ENCODE measurements around the gene TMEM114.

Gene TMEM114

DNA sequence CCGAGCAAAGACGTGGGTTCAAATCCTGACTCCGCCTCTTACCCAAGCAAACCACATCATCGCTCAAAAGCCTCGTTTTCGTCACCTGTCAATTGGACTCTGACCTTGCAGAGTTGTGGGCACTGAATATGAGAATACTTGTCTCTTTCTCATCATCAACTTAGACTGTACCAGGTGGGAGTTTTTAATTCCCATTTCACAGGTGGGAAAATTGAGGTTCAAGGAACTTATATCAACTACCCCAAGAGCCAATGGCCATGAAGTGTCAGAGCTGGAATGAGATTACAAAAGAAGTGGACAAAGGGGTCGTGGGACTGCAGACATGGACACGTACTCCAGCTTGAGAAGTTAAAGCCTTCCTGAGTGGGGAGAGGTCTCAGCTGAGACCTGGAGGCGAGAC is 10.8 kb downstream of the TMEM114 start:
- ChIA-PET POLR2A (no interaction called here), CTCF (interaction anchor here (1.0 to 1.5 kb wide), 3 partner anchors 11 to 301 kb away, joined by 3 to 5 read pairs (median 3); no protein-coding TSS in a partner anchor)
- no peak for DNase-seq (ENCODE audit: extremely low spot score)
- TF ChIP-seq, protein P1, sequence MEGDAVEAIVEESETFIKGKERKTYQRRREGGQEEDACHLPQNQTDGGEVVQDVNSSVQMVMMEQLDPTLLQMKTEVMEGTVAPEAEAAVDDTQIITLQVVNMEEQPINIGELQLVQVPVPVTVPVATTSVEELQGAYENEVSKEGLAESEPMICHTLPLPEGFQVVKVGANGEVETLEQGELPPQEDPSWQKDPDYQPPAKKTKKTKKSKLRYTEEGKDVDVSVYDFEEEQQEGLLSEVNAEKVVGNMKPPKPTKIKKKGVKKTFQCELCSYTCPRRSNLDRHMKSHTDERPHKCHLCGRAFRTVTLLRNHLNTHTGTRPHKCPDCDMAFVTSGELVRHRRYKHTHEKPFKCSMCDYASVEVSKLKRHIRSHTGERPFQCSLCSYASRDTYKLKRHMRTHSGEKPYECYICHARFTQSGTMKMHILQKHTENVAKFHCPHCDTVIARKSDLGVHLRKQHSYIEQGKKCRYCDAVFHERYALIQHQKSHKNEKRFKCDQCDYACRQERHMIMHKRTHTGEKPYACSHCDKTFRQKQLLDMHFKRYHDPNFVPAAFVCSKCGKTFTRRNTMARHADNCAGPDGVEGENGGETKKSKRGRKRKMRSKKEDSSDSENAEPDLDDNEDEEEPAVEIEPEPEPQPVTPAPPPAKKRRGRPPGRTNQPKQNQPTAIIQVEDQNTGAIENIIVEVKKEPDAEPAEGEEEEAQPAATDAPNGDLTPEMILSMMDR (IDR thresholded peaks at IDR 0.05; ENCODE audit: control extremely low read depth, extremely low read depth, low read depth, missing control alignments) = no peak

DNA sequence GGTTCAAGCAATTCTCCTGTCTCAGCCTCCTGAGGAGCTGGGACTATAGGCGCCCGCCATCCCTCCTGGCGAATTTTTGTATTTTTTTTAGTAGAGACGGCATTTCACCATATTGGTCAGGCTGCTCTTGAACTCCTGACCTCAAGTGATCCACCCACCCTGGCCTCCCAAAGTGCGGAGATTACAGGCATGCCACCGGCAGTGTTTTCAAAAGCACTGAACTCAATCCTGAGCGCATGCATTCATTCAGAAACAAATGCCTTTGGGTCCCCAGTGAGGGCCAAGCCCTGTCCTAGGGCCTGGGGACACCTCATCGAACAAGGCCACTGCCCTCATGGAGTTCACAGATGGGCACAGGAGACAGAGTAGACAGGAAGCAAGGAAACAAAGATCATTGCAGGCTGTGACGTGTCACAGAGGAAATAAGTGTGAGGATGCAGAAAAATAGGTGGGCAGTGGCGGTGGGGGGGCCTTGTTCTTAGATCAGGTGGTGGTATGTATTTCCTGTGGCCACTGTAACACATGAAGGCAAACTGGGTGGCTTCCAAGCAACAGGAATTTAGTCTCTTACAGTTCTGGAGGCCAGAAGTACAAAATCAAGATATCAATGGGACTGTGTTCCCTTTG is 12.5 kb downstream of the TMEM114 start:
- TF ChIP-seq, protein P1 (IDR thresholded peaks at IDR 0.05; ENCODE audit: control extremely low read depth, extremely low read depth, low read depth, missing control alignments) = no peak
- POLR2A ChIA-PET = no interaction called here
- no peak for DNase-seq (ENCODE audit: extremely low spot score)
- CTCF ChIA-PET = interaction anchor here (1.2 kb wide), 1 partner anchor 67 kb away, joined by 3 read pairs; no protein-coding TSS in a partner anchor

DNA sequence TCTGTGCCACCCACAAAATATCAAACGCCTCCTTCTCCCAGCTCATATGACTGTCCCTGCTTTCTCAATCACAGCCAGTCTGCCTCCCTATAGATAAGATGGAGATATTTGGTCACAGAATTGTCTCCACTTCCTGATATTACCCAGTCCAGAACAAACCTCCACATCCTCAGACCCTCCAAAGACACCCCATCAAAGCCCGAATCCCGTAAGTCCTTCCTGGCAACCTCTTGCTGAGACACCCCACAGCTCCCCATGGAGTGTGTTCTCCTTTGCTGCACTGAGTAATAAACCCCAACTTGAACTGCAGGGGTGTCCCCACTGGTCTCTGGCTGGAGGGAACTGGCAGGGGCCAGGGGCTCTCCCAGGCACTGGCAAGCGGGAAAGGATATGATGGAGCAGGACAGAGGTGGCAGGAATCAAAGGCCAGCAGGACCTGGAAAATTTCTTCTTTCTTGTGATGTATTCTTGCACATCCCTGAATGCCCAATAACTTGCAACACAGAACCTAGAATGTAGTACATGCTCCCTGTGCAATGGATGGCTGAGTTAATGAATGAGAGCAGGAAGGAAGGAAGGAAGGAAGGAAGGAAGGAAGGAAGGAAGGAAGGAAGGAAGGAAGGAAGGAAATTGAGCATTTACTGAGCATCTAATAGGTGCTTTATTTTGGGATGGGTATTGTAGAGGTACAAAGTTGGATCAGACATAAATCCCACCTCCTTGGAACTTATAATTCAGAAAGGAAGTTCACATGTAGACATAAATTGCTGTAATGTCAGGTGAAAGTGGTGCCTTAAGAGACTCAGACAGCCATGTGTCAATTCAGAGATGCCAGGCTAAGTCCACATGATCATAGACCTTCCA is 13.9 kb downstream of the TMEM114 start:
- CTCF ChIA-PET = interaction anchor here (1.0 to 1.9 kb wide), 4 partner anchors 9 to 558 kb away, joined by 3 to 6 read pairs (median 4); no protein-coding TSS in a partner anchor
- no peak for DNase-seq (ENCODE audit: extremely low spot score)
- TF ChIP-seq, protein P1 (IDR thresholded peaks at IDR 0.05; ENCODE audit: control extremely low read depth, extremely low read depth, low read depth, missing control alignments) = no peak
- POLR2A ChIA-PET = no interaction called here

DNA sequence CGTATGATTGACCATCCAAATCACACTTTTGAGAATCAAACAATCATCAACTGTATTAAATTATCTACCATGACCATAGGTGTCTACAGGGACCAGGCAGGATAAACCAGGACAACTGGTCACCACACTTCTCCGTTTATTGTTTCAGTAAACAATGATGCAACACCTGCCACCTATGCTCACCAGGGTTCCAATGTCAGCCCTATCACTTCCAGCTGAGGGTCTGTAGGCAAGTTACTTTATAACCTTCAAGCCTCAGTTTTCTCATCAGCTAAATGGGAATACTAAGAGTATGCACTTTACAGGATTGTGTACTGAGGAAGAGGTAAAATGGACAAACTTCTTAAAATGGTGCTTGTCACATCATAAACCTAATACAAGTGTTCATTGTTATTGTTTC is 14.9 kb downstream of the TMEM114 start:
- TF ChIP-seq, protein P1 (IDR thresholded peaks at IDR 0.05; ENCODE audit: control extremely low read depth, extremely low read depth, low read depth, missing control alignments) = no peak

DNA sequence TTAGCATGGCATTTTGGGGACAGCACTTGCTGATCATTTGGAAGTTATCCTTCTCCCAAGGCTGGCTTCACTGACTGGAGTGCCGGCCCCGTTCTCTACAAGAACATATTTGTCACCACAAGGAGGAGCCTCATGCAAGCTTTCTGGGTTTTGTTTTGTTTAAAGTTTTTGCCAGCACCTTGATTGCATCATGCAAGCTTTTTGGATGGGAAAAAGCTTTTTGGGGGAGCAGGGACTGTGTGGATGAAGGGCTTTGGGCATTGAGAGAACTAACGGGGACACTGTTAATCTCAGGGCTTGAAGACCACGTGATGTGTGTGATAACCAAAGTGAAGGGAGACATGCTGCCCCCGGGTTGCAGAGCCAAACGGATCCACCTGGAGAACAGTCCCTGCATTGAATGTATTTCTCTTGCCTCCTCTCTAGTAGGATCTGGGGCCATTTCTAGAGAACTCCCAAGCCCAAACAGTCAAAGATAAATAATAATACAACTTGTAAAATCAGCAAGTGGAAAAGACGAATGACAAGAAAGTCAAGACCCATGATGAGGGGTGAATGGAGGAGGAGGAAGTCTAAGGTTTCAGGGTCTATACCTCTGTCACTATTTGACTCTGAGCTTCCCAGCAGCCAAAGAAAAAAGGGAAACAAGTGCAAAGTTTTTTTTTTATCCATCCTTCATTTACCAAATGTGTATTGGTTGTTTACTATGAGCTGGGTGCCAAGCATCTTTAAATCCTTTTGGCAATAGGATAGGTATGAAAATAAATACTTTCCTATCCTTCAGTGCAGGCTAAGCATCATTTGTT is 17.2 kb downstream of the TMEM114 start:
- TF ChIP-seq, protein P1 (IDR thresholded peaks at IDR 0.05; ENCODE audit: control extremely low read depth, extremely low read depth, low read depth, missing control alignments) = peak; percentile 47
- no peak for DNase-seq (ENCODE audit: extremely low spot score)
- POLR2A ChIA-PET = no interaction called here

More for the DNA sequence above, 14.9 kb downstream of the TMEM114 start:
- ChIA-PET POLR2A (no interaction called here), CTCF (interaction anchor here (1.4 to 1.9 kb wide), 3 partner anchors 8 to 305 kb away, joined by 5 to 6 read pairs (median 5); no protein-coding TSS in a partner anchor)
- DNase-seq (ENCODE audit: extremely low spot score) = no peak

More for the DNA sequence above, 17.2 kb downstream of the TMEM114 start:
- CTCF ChIA-PET = interaction anchor here (1.1 to 8.9 kb wide), 12 partner anchors 10 to 566 kb away, joined by 3 to 61 read pairs (median 4); partner anchors contain the start of gene LITAFD

Data from GM10248 (cell line).